Nephron progenitor cell (in vitro differentiated cells): Measurements from ENCODE around the gene ZNF892.
"Not testable (repeated sequence)": the region's sequence is repeated elsewhere in the genome, so short reads cannot be mapped to it uniquely, and the experiment has no call there.

ENCODE experiments used
- DNase-seq: peaks from one replicate; pipeline ENCODE4 v3.0.0; 2021
- H3K27ac Mint-ChIP-seq: 2 replicates; pipeline ENCODE4 v1.8.0; 2021; ENCODE audit warnings: mild to moderate bottlenecking, moderate library complexity, mixed read lengths
- H3K27me3 Mint-ChIP-seq: 2 replicates; pipeline ENCODE4 v1.8.0; 2021; ENCODE audit warnings: mild to moderate bottlenecking, low read depth, mixed read lengths; ENCODE audit not compliant: poor library complexity
- H3K36me3 Mint-ChIP-seq: 2 replicates; pipeline ENCODE4 v1.8.0; 2021; ENCODE audit warnings: low read depth, mixed read lengths
- H3K4me1 Mint-ChIP-seq: 2 replicates; pipeline ENCODE4 v1.8.0; 2021; ENCODE audit warnings: mixed read lengths
- H3K4me3 Mint-ChIP-seq: 2 replicates; pipeline ENCODE4 v1.8.0; 2021; ENCODE audit warnings: mild to moderate bottlenecking, moderate library complexity, mixed read lengths
- H3K9me3 Mint-ChIP-seq: 2 replicates; pipeline ENCODE4 v1.8.0; 2021; ENCODE audit warnings: mild to moderate bottlenecking, moderate library complexity, mixed read lengths
- CTCF ChIP-seq: fragments of 200-600 bp; sonication (generic); IDR thresholded peaks from 2 replicates; pipeline ENCODE4 v1.5.0; 2021; ENCODE audit warnings: antibody characterized with exemption

The ZNF892 gene

GRCh38 chr2:95181774-95182173 is 25.5 kb upstream of the ZNF892 start:
- H3K4me1 Mint-ChIP-seq: no peaks in the 10 kb centered on the region
- TF ChIP-seq CTCF: no peak
- H3K4me3 Mint-ChIP-seq: no peak overlapping the region
- no peak overlapping the region for H3K27ac Mint-ChIP-seq
- peaks cover 63% of the 10 kb centered on the region for H3K9me3 Mint-ChIP-seq
- peaks cover 74% of the 10 kb centered on the region for H3K36me3 Mint-ChIP-seq
- no peak for DNase-seq
- peaks cover 10% of the 10 kb centered on the region for H3K27me3 Mint-ChIP-seq

DNA sequence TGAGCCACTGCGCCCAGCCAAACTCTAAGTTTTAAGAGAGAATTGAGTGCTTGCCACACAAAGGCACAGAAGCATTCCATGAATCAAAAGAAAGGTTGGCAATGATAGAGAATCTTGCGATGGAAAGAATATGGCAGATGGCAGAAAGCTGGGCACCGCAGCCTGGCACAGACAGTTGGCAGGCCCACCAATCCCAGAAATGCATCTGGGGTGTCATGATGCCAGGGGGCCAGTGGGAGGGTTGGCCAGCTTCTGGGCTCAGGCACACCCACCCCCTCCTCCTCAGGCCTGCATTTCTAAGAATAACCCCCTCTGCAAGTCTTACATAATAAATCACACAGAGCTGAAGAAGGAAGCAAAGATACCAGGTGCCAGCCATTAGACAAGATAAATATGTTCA is 22.1 kb upstream of the ZNF892 start:
- Mint-ChIP-seq H3K36me3 (peaks cover 42% of the 10 kb centered on the region), H3K4me1 (no peaks in the 10 kb centered on the region), H3K27ac (no peak overlapping the region), H3K9me3 (peaks cover 55% of the 10 kb centered on the region), H3K4me3 (no peak overlapping the region), H3K27me3 (peaks cover 11% of the 10 kb centered on the region)
- DNase-seq: no peak
- TF ChIP-seq CTCF: no peak

GRCh38 chr2:95185973-95186372 is 21.3 kb upstream of the ZNF892 start:
- Mint-ChIP-seq H3K9me3 (peaks cover 52% of the 10 kb centered on the region), H3K36me3 (peaks cover 34% of the 10 kb centered on the region), H3K4me1 (no peaks in the 10 kb centered on the region), H3K4me3 (no peak overlapping the region), H3K27ac (no peak overlapping the region), H3K27me3 (peaks cover 14% of the 10 kb centered on the region)
- TF ChIP-seq CTCF: no peak
- DNase-seq: no peak

GRCh38 chr2:95192956-95193355 is 14.4 kb upstream of the ZNF892 start:
- not testable (repeated sequence) for H3K36me3 Mint-ChIP-seq, H3K4me3 Mint-ChIP-seq, H3K27ac Mint-ChIP-seq, H3K4me1 Mint-ChIP-seq
- peaks cover 35% of the 10 kb centered on the region for H3K27me3 Mint-ChIP-seq
- peak; percentile 52 for TF ChIP-seq CTCF
- H3K9me3 Mint-ChIP-seq: peaks cover 46% of the 10 kb centered on the region
- DNase-seq: peak; percentile 68

GRCh38 chr2:95203911-95204310 is 3.4 kb upstream of the ZNF892 start:
- no peak overlapping the region for H3K27ac Mint-ChIP-seq

More at GRCh38 chr2:95203911-95204310, 3.4 kb upstream of the ZNF892 start:
- Mint-ChIP-seq H3K27me3 (peaks cover 30% of the 10 kb centered on the region), H3K36me3 (peaks cover 34% of the 10 kb centered on the region), H3K4me3 (no peak overlapping the region), H3K9me3 (peaks cover 63% of the 10 kb centered on the region), H3K4me1 (peaks cover 31% of the 10 kb centered on the region)
- TF ChIP-seq CTCF: no peak
- DNase-seq: no peak
